MM.1S (cell line): ENCODE measurements around the gene FGFR2.

ENCODE experiments used
- DNase-seq: peaks from one replicate; pipeline ENCODE4 v3.0.0-alpha.2; 2015
- H2AFZ ChIP-seq: fragments of 300-600 bp; sonication (generic); 2 replicates; pipeline ENCODE4 v1.6.0; 2016; ENCODE audit warnings: antibody characterized with exemption, low read length
- H3F3A ChIP-seq: fragments of 300-600 bp; sonication (generic); 2 replicates; pipeline ENCODE4 v1.6.1; 2016; ENCODE audit warnings: mild to moderate bottlenecking, antibody characterized with exemption, low read length, moderate library complexity, mixed read lengths; ENCODE audit not compliant: insufficient read depth
- H3K27ac ChIP-seq: fragments of 300-600 bp; sonication (generic); 2 replicates; pipeline ENCODE4 v1.5.1; 2016; ENCODE audit warnings: mild to moderate bottlenecking, low read length
- H3K27me3 ChIP-seq: fragments of 300-600 bp; sonication (generic); replicated peaks from 2 replicates; pipeline ENCODE4 v1.6.0; 2016; ENCODE audit warnings: low read length; ENCODE audit not compliant: insufficient read depth
- H3K36me3 ChIP-seq: fragments of 300-600 bp; sonication (generic); replicated peaks from 2 replicates; pipeline ENCODE4 v1.6.1; 2016; ENCODE audit warnings: mild to moderate bottlenecking, low read length, mixed read lengths; ENCODE audit not compliant: insufficient read depth
- H3K4me1 ChIP-seq: fragments of 300-600 bp; sonication (generic); 2 replicates; pipeline ENCODE4 v1.6.1; 2016; ENCODE audit warnings: low read length, mixed read lengths
- H3K4me2 ChIP-seq: fragments of 300-600 bp; sonication (generic); 2 replicates; pipeline ENCODE4 v1.6.0; 2016; ENCODE audit warnings: low read depth, low read length
- H3K4me3 ChIP-seq: fragments of 300-600 bp; sonication (generic); 2 replicates; pipeline ENCODE4 v1.5.1; 2016; ENCODE audit warnings: low read length, mixed read lengths
- H3K79me2 ChIP-seq: fragments of 300-600 bp; sonication (generic); 2 replicates; pipeline ENCODE4 v1.6.1; 2016; ENCODE audit warnings: mixed run types, low read length, mixed read lengths
- H3K9ac ChIP-seq: fragments of 300-600 bp; sonication (generic); 2 replicates; pipeline ENCODE4 v1.6.1; 2016; ENCODE audit warnings: low read length, mixed read lengths
- H3K9me2 ChIP-seq: fragments of 300-600 bp; sonication (generic); replicated peaks from 2 replicates; pipeline ENCODE4 v1.6.1; 2016; ENCODE audit warnings: mild to moderate bottlenecking, low read length, mixed read lengths; ENCODE audit not compliant: insufficient read depth
- H3K9me3 ChIP-seq: fragments of 300-600 bp; sonication (generic); replicated peaks from 2 replicates; pipeline ENCODE4 v1.6.1; 2016; ENCODE audit warnings: mild to moderate bottlenecking, low read length, mixed read lengths; ENCODE audit not compliant: insufficient read depth
- H4K20me1 ChIP-seq: fragments of 300-600 bp; sonication (generic); 2 replicates; pipeline ENCODE4 v1.6.1; 2016; ENCODE audit warnings: mild to moderate bottlenecking, low read length, moderate library complexity, mixed read lengths; ENCODE audit not compliant: insufficient read depth
- EZH2 ChIP-seq: fragments of 300-600 bp; sonication (generic); optimal IDR thresholded peaks from 2 replicates; pipeline ENCODE3; 2017; ENCODE audit warnings: low read depth, mild to moderate bottlenecking, antibody characterized with exemption, low read length, mixed read lengths
- EZH2phosphoT487 ChIP-seq: fragments of 300-600 bp; sonication (generic); IDR thresholded peaks from 2 replicates; pipeline ENCODE4 v1.6.1; 2018; ENCODE audit warnings: antibody characterized with exemption, low read length
- TF ChIP-seq, protein P1 (sequence below): fragments of 300-600 bp; sonication (generic); IDR thresholded peaks from 2 replicates; pipeline ENCODE4 v1.5.1; 2016; ENCODE audit warnings: antibody characterized with exemption, low read length, mixed read lengths

Gene FGFR2

DNA sequence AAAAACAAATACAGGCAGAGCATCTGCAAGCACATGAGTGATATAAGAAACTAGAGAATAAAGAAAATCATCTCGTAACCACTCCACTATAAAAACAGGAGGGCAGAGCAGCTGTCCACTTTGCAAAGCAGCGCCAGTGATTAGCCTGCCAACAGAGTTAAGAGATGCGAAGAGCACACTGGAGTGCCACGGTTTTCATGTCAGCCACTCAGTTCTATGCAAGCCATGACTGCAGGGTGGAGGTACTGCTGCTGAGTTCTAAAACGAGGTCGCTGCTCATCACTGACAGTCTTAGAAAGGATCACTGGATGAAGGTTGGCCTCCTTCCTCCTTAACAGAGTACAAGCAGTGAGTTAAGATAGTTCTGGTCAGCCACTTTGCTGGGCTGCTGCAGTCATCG lies 58.5 kb downstream of the FGFR2 start:
- H3K9me3 ChIP-seq: no peaks in the 10 kb centered on the region
- no peak overlapping the region for H3K4me3 ChIP-seq
- DNase-seq: no peak
- no peak for TF ChIP-seq EZH2
- TF ChIP-seq, protein P1, sequence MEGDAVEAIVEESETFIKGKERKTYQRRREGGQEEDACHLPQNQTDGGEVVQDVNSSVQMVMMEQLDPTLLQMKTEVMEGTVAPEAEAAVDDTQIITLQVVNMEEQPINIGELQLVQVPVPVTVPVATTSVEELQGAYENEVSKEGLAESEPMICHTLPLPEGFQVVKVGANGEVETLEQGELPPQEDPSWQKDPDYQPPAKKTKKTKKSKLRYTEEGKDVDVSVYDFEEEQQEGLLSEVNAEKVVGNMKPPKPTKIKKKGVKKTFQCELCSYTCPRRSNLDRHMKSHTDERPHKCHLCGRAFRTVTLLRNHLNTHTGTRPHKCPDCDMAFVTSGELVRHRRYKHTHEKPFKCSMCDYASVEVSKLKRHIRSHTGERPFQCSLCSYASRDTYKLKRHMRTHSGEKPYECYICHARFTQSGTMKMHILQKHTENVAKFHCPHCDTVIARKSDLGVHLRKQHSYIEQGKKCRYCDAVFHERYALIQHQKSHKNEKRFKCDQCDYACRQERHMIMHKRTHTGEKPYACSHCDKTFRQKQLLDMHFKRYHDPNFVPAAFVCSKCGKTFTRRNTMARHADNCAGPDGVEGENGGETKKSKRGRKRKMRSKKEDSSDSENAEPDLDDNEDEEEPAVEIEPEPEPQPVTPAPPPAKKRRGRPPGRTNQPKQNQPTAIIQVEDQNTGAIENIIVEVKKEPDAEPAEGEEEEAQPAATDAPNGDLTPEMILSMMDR: no peak
- no peak for TF ChIP-seq EZH2phosphoT487
- no peaks in the 10 kb centered on the region for H3K79me2 ChIP-seq
- H3K4me1 ChIP-seq: no peaks in the 10 kb centered on the region
- no peak overlapping the region for H3K9ac ChIP-seq
- no peak overlapping the region for H3K27ac ChIP-seq
- no peaks in the 10 kb centered on the region for H3K27me3 ChIP-seq
- H4K20me1 ChIP-seq: no peaks in the 10 kb centered on the region
- no peak overlapping the region for H2AFZ ChIP-seq
- no peak overlapping the region for H3K4me2 ChIP-seq
- H3F3A ChIP-seq: no peaks in the 10 kb centered on the region
- H3K36me3 ChIP-seq: no peaks in the 10 kb centered on the region
- H3K9me2 ChIP-seq: no peaks in the 10 kb centered on the region

DNA sequence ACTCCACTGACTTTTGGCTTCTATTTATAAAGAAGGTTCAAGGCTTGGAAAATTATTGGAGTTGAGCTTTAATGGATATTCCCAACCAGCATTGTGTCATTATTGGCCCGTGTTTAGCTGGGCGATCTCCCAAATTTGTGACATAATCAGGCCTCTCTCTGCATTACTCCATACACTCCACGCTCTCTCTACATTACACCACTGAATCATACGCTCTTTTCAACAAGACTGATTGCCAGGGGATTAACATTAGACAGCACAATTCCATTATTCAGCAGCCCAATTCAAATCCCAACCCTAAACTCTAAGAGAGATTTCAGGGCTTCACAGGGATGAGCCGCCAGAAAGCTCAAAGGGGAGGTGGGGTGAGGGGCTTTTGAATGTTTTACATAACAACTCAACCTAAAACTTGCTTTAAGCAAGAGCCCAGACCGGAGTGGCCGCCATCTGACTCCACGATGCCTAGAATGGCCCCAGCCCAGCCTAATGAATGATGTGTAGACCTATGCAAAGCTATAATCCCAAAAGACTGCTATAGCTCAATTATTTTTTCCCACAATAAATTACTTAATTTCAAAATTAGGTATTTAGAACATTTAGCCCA lies 61.8 kb downstream of the FGFR2 start:
- no peak for DNase-seq
- Histone ChIP-seq H3K27ac (no peak overlapping the region), H3K36me3 (no peaks in the 10 kb centered on the region), H2AFZ (no peak overlapping the region), H3K27me3 (no peaks in the 10 kb centered on the region), H3K4me3 (no peak overlapping the region), H3K9ac (no peak overlapping the region), H3K4me1 (no peaks in the 10 kb centered on the region), H3K79me2 (no peaks in the 10 kb centered on the region), H4K20me1 (no peaks in the 10 kb centered on the region), H3K4me2 (no peak overlapping the region), H3F3A (no peaks in the 10 kb centered on the region), H3K9me2 (no peaks in the 10 kb centered on the region), H3K9me3 (no peaks in the 10 kb centered on the region)
- TF ChIP-seq EZH2phosphoT487 (no peak), EZH2 (no peak)
- TF ChIP-seq, protein P1: no peak

DNA sequence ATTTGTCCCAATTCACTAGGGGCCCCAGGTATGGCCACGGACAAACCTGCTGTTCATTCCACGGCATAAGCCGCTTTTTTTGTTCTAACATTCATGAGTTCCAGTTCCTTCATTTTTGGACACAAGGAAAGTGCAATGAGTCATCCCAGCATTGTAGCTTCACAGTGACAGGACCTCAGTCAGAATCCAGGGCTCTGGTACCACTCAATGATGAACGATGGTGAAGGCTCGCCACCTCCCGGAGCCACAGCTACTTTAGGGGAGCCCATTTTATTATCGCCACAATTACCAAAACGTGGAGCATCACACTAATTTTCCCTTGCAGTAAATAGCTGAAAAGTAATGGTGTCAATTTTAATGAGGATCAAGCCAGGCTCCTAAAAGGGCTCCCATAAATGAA lies 62.9 kb downstream of the FGFR2 start:
- no peak overlapping the region for H3K9ac ChIP-seq
- no peaks in the 10 kb centered on the region for H3K9me2 ChIP-seq
- H3K4me3 ChIP-seq: no peak overlapping the region
- H3K79me2 ChIP-seq: no peaks in the 10 kb centered on the region
- no peak overlapping the region for H3K27ac ChIP-seq
- H3K36me3 ChIP-seq: no peaks in the 10 kb centered on the region
- no peaks in the 10 kb centered on the region for H3K27me3 ChIP-seq
- TF ChIP-seq EZH2: no peak
- TF ChIP-seq, protein P1: no peak
- TF ChIP-seq EZH2phosphoT487: no peak
- no peaks in the 10 kb centered on the region for H4K20me1 ChIP-seq
- H3K9me3 ChIP-seq: no peaks in the 10 kb centered on the region
- no peak for DNase-seq
- H3K4me1 ChIP-seq: no peaks in the 10 kb centered on the region
- H3K4me2 ChIP-seq: no peak overlapping the region
- H2AFZ ChIP-seq: no peak overlapping the region
- H3F3A ChIP-seq: no peaks in the 10 kb centered on the region
